Right lung (tissue), 5 donors: ENCODE data around the gene RAD51B. TPM values are rescaled to one million over a fixed set of nuclear protein-coding genes. Genes with fewer than 3 reads are reported as not detected.
"Not testable (repeated sequence)": the region's sequence is repeated elsewhere in the genome, so short reads cannot be mapped to it uniquely, and the experiment has no call there.

Experiments used
- DNase-seq, 2 donors: peaks; one replicate each; pipeline ENCODE4 v3.0.0-alpha.2; 2013
- polyA plus RNA-seq, 5 donors: library from polyadenylated mRNA; unstranded; fragments of 120-200 nt; gene quantifications; one replicate each; pipeline versions ENCODE4 v1.2.1 to v1.2.3, GENCODE V29; 2013; ENCODE audit warnings: inconsistent platforms in 1 of 5, low replicate concordance in 1 of 5; ENCODE audit not compliant: insufficient read length in 5 of 5, insufficient read depth in 1 of 5

RAD51B gene
- polyA plus RNA-seq, 5 donors = 8.1 to 15.5 (median 11.8) TPM

DNA sequence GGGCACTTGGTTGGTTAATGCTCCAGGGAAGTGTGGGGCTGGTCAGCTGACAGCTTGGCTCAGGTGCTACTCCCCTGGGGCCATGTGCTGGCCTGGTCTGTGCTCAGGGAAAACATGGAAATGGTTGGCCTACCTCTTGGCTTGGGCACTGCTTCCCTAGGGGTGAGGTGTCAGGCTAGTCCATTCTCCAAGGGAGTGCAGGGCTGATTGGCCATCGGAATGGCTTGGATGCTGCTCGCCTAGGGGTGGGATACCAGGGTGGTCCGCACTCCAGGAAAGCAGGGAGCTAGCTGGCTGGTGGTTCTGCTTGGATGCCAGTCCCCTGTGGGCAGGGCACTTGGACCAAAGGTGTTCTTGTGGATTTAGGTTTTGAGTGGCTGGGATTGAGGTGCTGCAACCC is 245.7 kb downstream of the RAD51B start:
- no peak for DNase-seq

DNA sequence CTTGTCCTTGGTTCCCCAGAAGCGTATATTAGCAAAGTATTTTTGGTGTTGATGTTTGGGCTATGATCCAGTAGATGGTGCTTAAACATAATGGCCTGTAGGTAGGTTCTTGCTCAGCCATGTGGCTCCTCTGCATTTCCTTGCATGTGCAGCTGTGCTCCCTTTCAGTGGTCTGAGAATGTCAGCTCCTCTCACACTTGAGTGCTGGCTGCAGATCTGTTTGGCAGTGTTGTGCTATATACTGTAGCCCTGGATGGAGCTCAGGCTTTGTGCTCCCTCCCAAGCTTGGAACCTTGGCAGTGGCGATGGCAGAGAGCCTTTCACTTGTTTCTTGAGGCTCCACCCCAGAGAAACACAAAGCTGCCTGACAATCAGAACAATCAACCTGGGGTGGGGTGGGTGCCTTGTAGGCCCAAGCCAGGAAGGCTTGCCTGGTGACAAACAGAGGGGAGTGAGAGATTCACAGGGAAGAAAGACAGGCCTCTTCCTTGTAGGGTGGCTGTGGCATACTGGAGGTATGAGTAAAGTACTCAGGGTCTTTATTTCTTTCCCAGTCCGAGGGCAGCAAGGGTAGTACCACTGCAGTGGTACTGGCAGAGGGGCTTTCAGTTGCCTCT is 255.3 kb downstream of the RAD51B start:
- DNase-seq = no peak

DNA sequence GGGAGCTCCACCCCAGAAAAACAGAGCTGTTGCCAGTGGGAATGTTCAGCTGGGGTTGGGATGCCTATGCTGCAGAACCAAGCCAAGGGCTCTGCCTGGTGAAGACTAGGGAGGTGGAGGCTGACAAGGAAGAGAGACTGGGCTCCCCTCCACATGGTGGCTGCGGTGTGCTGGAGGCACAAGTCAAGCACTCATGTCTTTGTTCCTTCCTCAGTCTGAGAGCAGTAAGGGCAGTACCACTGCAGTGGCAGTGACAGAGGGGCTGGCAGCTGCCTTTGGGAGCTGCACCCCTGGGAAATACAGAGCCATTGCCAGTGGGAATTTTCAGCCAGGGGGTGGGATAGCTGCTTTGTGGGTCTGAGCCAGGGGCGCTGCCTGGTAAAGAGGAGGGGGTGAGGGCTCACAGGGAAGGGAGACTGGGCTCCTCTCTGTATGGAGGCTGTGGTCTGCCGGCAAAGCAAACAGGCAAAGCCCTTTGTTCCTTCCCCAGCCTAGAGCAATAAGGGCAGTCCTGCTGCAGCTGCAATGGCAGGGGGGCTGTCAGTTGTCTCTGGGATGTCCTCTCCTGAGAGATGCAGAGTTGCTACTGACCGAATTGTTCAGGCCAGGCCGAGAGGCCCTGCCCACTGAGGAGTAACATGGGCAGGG is 255.9 kb downstream of the RAD51B start:
- no peak for DNase-seq

DNA sequence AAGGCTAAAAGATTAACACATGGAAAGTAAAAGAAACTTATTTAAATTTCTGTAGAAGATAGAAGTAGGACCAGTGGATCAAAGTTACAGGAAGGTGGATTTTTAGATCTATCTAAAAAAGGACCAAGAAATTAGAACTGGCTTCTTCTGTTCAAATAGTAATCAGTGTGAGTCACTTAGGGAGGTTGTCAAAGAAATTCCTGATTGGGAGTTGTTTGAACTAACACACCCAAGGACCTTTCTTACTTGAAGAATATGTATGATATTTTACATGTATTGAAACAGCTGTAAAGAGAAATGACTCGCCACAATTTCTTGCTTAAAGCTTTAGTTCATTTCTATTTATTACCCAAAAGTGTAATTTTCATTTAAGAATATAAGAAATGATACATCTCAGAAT is 256.9 kb downstream of the RAD51B start:
- no peak for DNase-seq

DNA sequence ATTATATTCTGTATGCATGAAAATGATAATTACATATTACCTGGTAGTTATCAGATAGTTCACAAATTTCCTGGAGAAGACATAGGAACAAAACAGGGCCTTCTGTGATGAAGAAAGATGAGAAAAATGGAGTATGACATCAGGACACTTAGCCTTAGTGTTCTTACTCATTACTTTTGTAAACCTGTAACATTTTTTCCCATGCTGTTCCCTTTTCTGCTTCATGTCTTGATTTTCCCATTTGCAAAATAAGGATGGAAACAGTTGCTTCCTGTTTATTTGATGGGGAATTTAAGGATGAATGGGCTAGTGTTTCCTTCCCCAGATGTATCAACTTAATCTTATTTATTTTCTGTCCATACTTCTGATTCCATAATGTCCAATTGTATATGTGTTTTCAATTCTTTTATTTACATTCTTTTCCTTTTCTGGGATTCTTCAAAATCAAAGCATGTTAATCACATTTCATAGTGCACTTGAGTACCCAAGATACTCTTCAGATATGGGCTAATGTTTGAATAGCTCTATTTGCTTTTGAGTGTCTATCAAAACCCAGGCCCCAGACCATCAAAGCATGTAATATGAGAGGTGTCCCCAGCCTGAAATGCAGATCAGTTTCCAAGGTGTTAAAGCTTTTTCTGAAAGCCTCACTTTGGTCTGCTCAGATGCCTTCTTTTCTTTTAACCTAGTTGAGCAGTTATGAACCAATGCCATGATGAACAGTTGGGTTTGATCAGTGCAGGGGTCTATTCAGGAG is 260.5 kb downstream of the RAD51B start:
- no peak for DNase-seq

DNA sequence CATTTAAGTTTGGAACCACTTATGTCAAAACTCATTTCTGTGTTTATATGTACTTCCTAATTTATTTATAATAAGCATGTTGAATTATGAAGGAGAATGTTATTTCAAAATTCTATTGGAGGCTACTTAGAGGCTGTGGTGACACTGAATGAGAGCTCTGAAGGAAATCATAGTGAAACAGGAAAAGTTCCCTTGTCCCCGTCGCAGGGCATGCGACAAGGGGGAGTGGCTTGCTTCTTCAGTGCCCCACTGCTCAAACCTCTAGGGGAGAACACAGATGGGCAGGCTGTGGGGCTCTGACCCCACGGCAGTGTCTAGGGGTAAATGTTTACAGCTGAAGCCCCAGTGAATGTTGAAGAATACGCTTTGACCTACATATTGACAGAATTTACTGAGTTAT is 261.9 kb downstream of the RAD51B start:
- no peak for DNase-seq

DNA sequence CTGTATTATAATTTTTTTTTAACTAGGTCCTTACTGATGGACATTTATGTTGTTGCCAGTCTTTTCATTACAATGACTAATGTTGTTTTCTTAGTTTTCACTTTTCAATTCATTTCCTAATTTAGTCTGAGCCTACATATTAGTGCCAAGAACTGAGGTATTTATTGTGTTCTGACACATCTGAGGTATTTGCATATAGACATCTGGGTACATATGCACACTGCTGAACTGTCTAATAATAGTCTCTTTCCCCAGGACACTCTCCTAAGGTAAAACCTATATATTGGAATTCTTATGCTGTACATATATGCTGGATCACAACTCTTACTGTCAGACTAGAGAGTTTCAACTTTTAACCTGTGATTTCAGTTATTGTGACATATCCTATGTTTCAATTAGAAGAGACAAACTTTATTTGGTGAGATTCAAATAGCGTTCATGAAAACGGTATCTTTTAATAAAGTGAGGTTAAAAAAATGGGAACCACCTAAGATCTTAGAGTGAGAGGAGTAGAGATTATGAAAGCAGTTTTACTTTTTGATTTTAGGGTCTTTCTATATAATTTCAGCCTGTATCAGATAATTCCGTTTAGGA is 263.2 kb downstream of the RAD51B start:
- no peak for DNase-seq

DNA sequence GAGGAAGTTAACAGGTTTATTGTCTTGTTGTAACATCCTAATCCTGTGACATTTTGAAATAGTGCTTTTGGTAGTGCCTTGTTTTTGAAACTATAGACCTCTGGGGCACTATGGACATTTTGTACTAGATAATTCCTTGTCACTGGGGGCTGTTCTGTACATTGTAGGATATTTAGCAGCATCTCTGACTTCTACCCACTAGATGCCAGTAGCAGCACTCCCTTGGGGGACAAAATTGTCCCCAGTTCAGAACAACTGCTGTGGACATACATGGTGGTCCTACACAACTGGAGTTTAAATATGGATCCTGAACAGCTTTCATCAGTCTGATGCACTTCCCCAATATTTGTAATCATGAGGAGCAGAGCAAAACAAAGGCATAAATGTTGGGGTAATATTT is 264.7 kb downstream of the RAD51B start:
- DNase-seq = no peak

DNA sequence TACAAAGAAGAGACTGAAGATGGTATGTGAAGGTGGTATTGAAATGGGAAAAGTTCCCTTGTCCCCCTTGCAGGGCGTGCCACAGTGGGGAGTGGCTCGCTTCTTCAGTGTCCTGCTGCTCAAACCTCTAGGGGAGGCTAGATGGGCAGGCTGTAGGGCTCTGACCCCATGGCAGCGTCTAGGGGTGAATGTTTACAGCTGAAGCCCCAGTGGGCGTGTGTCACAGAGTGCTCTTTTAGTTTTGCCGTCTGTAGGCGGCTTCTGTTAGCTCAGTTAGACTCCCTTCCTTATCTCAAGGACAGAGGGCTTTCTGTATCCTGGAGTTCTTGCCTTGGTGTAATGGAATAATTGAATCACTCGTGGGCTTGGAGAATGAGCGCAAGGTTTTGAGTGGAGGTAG is 266.2 kb downstream of the RAD51B start:
- no peak for DNase-seq

DNA sequence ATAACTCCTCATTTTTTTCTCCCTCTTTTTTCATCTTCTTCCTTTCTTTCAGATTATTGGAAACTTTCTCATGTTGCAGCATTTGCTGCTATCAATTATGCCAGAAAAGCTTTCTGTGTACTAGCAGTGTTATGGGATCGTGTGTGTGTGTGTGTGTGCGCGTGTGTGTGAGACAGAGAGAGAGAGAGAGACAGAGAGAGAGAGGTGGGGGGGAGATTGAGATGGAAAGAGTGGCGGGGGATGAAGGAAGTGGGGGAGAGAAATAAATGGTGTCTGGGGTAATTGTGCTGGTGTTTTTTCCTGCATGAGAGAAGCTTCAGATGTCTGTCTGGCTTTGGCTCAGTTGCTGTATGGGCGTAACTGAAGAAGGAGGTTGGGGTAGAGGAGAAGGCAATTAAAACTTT is 268.9 kb downstream of the RAD51B start:
- DNase-seq = peak; percentile 67 to 68

DNA sequence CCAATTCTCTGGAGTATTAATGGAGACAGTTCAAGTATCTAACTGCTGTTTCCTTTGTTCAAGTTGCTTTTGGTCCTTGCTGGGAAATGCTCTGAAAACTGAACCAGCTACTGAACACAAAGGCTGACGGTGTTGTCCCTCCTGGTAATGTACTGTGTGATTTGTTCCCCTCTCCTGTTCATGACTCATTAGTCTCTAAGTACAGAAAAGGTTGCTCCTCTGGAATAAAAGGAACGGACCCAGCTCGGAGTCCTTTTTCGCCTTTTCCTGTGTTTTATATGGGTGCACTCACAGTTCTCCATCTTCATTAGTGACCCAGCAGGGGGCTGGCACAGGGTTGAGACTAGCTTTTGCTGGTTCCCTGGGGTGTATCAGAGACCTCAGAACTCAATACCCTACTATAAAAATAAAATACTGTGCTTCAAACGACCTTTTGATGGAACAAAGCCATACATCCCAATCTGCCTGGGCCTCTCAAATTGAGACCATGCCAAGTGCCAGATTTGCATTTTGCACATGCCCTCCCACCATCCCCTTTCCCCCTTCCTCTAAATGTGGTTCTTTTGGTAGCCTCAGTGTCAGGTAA is 269.7 kb downstream of the RAD51B start:
- no peak for DNase-seq

DNA sequence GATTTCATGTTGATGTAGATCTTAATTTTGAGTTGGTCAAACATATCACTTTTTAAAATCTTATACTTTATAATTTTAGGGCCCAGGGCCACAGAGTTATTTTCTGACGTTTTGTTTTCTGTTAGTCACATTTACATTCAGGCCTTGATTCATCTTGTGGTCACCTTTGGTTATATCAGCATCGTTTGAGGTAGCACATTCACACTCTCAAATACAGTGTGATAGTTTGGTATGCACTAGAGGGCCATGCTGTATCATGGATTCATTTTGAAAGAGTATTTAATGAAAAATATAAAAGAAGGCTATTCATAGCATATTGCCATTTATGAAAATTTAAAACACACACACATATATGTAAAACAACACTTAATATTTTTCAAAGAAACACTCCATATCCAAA is 274.6 kb downstream of the RAD51B start:
- no peak for DNase-seq

DNA sequence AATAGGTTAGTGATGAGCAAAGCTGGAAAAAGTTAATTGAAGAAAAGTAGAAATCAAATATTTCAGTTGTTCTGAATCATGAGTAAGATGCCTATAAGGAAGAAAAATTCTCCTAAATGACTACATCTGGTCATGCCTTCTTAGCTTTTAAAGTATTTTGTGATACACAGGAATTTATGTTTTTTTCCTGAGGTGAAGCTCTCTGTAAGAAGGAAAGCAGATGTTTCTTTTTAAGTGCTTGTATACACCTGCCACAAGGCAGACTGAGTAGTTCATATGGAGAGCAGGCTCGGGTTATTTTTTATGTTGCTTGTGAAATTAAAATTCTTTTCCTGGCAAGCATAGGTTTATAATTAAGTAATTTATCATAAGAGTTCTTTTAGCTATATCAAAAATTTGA is 275.2 kb downstream of the RAD51B start:
- no peak for DNase-seq

DNA sequence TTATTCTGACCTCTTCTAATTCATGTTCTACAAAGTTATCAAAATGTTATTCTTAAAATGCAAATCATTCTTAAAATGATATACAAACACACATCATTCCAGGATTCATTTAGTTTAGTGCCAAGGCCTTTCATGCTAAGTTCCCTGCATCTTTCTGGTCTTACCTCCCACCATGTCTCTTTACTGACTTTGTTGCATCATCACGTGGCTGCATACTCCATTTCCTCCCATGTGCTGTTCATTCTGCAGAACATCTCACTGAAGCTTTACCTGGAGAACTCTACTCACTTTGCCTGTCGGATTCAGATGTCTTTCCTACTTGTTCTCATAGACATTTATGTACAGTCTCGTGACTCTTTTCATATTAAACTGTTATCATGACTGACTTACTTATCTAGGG is 278.1 kb downstream of the RAD51B start:
- DNase-seq = no peak

DNA sequence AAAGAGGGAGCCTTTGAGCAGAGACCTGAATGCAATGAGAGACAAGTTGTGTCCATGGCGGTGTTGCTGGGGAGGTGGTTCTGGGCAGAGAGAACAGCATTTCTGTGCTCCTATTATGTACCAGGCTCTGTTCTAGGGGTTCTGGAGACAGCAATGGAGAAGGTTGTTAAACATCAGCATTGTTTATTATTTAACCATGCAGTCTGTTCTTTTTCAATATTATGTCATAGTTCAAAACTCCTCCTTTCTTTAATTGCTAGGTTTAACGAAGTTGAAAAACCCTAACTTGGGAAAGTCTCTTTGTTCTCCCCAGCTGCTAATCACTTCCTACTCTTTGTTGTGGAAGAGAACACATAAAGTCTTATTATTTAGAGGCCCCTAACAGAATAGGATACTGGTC is 279.3 kb downstream of the RAD51B start:
- DNase-seq = no peak

DNA sequence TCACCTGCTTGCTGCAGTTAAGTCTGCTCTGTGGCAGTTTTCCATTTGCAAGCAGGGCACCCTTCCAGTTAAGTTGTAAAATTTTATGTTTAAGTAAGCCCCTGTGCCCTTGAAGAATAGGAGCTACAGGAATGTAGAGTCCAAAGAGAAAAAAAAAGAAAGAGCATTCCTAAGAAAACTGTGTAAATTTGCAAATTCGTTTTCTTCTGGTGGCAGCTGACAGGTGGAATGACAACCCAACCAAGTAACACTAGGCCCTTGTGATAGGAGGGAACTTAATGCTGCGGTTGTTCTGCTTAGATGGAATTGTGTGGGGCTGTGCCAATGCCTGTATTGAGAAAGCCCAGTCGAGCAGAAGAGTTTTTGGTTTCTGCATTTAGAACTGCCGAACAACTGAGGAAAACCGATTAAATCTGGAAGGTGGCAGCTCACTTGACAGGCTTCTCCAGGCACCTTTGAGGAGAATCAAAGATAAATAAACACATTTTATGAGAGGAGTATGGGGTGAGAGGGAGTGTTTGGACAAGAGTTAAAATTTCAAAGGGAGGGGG is 280.0 kb downstream of the RAD51B start:
- peak; percentile 36 to 46 for DNase-seq

DNA sequence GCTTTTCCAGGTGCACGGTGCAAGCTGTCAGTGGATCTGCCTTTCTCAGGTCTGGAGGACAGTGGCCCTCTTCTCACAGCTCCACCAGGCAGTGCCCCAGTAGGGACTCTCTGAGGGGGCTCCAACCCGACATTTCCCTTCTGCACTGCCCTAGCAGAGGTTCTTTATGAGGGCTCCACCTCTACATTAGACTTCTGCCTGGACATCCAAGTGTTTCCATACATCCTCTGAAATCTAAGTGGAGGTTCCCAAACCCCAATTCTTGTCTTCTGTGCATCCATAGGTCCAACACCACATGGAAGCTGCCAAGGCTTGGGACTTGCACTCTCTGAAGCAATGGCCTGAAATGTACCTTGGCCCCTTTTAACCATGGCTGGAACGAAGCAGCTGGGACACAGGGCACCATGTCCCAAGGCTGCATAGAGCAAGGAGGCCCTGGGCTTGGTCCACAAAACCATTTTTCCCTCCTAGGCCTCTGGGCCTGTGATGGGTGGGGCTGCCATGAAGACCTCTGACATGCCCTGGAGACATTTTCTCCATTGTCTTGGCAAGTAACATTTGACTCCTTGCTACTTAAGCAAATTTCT is 282.2 kb downstream of the RAD51B start:
- not testable (repeated sequence) for DNase-seq

DNA sequence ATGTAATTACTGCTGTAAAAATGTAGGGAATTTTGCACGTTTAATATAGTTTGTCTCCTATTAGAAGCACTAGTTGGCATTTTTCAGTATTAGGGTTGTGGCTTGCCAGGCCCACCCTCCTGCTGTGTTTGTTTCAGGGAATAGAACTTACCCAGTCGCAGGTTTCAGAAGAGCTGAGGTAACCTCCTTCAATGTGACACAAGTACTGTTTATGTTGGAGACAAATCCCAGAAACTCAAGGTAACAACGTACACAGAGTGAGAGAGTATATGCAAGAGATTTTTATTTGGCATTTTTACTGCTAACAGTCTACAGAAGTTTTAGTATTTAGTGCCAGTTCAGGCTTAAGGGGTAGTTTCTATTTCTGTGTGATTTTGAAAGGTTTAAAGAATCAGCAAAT is 284.3 kb downstream of the RAD51B start:
- no peak for DNase-seq

DNA sequence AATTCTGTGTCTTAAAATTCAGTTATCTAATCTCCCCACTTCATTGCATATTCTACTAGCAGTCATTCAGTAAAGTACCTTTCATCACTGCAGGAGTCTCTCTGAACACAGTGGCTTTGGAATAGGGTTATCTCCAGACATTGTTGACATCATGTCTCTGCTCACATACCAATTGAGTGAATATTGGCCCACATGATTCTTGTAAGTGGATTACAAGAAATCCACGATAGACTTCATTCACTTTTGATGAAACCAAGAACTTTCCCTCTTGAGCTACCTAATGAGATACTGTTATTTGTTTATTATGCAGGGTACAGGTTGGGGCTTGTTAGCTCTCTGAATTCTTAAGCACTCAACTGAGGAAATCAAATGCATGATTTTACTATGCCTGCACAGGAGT is 284.9 kb downstream of the RAD51B start:
- DNase-seq = no peak

DNA sequence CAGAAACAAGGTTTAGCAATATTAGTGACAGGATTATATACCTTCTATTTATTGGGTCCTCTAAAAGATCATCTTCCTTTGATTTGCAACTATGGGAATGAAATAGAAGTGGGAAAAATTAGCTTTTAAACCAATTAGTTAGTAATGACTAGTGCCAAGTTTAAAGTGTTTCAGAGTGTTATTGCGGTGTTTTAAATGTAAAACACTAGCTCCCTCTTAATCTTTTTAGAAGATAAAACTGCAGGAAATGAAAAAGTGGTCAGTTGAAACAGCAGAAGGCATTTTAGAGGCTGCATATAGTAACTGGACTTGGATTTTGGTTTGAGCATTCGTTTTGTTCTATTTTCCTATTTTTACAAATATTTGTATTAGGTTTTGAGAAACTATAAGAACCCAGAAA is 286.2 kb downstream of the RAD51B start:
- DNase-seq = no peak

DNA sequence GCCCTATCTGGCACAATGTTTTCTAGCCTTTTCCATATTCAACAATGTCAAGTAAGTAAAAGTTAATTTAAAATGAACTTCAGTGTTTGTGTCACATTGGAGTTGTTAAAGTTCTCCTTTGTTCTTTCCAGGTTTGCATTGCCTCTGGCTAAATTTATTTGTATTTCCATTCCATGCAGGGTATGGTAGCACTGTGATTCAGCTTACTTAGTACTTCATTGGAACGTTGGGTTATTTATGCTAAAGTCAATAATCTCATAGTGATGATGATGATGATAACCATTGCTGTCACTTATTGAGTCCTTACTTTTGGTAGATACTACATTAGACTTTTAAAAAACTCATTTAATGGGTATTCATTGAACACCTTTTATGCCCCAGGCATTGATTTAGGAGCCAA is 286.9 kb downstream of the RAD51B start:
- no peak for DNase-seq

DNA sequence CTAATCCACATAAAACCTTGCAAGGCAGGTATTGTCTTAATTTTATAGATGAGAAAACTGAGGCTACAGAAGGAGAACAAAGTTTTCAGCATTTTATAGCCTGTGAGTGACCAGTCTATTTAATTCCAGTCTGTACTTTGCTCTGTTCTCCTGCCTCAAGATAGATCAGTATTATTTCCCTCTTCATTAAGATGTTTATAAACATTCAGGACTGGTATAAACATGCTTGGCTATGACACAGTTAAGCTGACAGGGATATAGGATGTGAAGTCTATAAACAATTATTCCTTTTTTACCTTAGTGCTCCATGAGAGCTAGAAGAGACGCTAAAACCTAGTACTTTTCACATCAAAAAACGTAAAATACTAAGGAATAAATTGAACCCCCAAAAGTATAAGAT is 287.3 kb downstream of the RAD51B start:
- no peak for DNase-seq
